ENCODE measurements around the gene KLHL29. TPM values are rescaled to one million over a fixed set of nuclear protein-coding genes. Genes with fewer than 3 reads are reported as not detected.

KLHL29 gene
- total RNA-seq, 1 donor, result 14.7 TPM

DNA sequence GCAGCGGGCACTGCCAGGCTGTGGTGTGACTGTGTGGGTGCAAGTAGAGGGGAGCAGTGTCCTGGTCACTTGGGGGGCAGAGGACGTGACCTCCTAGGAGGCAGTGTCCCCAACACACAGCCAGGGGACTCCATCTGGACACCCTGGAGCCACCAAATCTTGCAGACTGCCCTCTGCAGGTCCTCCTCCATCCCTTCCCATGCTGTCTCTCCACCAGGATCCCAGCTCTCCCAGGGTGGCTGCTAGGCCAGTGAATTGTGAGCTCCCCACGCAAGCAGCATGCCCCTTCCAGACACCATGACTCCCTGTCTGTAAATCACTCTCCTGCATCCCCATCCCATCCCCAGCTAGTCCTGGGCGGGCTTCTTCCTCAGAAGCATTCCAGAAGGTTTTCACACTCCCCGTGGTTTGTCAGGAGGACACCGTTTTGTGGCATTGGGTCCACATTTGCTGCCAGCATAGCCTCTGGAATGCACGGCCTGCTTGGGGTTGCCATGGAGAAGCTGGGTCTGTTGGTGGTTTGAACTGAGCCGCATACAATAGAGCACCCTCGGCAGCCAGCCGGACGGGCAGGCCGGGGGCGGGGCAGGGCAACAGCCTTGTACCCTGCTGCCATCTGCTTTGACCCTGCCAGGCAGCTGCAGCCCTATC lies 210.7 kb downstream of the KLHL29 start:
- TF ChIP-seq, protein P1, sequence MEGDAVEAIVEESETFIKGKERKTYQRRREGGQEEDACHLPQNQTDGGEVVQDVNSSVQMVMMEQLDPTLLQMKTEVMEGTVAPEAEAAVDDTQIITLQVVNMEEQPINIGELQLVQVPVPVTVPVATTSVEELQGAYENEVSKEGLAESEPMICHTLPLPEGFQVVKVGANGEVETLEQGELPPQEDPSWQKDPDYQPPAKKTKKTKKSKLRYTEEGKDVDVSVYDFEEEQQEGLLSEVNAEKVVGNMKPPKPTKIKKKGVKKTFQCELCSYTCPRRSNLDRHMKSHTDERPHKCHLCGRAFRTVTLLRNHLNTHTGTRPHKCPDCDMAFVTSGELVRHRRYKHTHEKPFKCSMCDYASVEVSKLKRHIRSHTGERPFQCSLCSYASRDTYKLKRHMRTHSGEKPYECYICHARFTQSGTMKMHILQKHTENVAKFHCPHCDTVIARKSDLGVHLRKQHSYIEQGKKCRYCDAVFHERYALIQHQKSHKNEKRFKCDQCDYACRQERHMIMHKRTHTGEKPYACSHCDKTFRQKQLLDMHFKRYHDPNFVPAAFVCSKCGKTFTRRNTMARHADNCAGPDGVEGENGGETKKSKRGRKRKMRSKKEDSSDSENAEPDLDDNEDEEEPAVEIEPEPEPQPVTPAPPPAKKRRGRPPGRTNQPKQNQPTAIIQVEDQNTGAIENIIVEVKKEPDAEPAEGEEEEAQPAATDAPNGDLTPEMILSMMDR (IDR thresholded peaks at IDR 0.05; ENCODE audit: insufficient read depth, low read depth, low read length), result no peak
- H3K4me3 ChIP-seq (ENCODE audit: low read depth, low read length), result no peak overlapping the region
- no peak for DNase-seq (ENCODE audit: low read depth)

DNA sequence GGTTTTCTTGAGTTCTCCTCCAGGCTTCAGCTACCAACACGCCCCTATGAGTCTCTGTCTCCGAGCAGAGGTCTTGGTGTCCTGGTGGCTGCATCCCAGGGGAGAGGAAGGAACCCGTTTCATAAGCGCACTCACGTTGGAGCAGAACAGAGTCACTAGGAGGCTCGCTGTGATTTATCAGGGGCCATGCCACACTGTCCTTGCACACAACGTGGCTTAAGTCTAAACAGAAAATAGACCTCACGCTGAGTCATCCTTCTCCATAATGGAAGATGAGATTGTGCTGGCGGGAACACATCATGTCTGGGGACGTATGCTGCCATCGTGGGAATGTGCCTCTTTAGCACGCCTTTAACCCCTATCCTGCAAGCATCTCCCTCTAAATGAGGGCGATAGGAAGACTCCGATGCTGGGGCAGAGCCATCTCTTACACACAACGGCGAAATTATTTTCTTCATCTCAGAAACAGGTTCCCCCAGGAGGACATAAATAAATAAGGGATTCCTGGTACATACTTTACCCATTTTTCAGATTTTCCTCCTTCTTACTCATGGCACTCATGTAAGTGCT lies 211.4 kb downstream of the KLHL29 start:
- DNase-seq (ENCODE audit: low read depth), result peak; percentile 28
- no peak overlapping the region for H3K4me3 ChIP-seq (ENCODE audit: low read depth, low read length)
- TF ChIP-seq, protein P1 (IDR thresholded peaks at IDR 0.05; ENCODE audit: insufficient read depth, low read depth, low read length), result no peak

DNA sequence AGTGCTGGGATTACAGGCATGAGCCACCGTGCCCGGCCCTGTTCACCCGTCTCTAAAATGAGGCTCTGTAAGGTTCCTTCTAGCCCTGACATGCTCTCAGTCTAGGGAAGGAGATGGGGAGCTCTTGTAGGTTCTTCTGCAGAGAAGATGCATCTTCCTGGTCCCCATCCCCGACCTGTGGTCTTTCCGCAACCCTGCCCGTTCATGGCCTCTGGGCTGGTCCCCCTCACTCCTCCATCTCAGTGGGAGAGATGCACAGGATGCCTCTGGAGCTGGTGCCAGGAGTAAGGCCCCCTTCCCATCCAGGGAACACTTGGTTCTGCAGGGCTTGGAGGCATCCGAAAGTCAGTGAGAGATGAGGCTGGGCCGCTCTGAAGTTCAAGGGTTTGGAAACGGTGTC lies 212.7 kb downstream of the KLHL29 start:
- DNase-seq (ENCODE audit: low read depth), result no peak
- no peak overlapping the region for H3K4me3 ChIP-seq (ENCODE audit: low read depth, low read length)
- TF ChIP-seq, protein P1 (IDR thresholded peaks at IDR 0.05; ENCODE audit: insufficient read depth, low read depth, low read length), result no peak

DNA sequence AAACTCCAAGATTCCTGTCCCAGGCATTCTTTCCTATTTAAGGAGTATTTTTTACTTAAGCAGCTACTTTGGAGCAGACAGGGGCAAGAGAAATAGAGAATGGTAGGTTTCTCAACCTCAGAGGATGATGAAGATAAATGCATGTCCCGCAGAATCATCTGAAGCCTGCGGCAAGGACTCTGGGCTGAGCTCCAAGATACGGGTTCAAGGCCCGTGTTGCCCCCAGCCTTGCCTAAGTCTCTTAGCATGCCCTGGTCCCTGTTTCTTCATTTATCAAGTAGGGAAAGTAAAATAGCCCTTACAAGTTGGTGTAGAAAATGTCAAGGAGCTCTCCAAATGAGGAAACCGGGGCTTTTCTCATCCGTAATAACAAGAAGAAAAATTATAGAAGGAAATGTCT lies 214.0 kb downstream of the KLHL29 start:
- H3K4me3 ChIP-seq (ENCODE audit: low read depth, low read length), result no peak overlapping the region
- no peak for DNase-seq (ENCODE audit: low read depth)
- TF ChIP-seq, protein P1 (IDR thresholded peaks at IDR 0.05; ENCODE audit: insufficient read depth, low read depth, low read length), result no peak

DNA sequence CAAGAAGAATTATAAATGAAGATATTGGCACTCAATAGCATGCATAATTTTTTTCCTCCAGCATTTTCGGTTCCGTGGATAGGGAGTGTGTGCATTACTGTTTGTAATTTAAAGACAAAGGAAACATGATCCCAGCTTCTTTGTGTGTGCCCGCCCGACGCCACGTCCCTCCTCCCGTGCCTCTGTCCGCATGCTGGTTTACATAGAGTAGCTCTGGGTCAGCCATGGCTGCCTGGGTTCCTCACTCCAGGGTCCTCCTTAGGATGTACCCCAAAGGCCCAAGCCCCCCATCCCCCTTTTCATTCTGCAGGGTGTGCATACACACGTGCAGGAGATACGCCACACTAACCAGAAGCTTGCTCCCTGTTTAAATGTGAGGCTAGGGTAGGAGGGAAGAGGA lies 214.7 kb downstream of the KLHL29 start:
- no peak for DNase-seq (ENCODE audit: low read depth)
- TF ChIP-seq, protein P1 (IDR thresholded peaks at IDR 0.05; ENCODE audit: insufficient read depth, low read depth, low read length), result no peak
- H3K4me3 ChIP-seq (ENCODE audit: low read depth, low read length), result no peak overlapping the region

DNA sequence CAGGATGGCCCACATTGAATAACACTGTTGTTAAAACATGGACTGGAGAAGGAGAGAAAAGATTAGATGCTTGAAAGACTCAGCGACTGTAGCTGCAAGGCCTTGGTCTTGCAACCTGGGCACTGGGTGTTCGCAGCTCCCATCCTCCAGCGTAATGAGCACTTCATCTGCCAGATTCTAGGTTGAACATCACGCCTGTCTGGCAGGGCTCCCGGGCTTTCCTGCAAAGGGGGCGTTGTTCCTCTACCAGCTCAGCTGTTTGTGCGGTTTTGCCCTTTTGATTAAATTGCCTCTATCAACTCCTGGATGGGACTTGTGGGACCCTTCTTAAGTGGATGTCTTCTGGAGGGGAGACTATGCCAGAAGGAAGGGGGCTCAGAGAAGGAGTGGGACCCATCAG lies 215.4 kb downstream of the KLHL29 start:
- TF ChIP-seq, protein P1 (IDR thresholded peaks at IDR 0.05; ENCODE audit: insufficient read depth, low read depth, low read length), result no peak
- H3K4me3 ChIP-seq (ENCODE audit: low read depth, low read length), result no peak overlapping the region

More for the DNA sequence above, 215.4 kb downstream of the KLHL29 start:
- DNase-seq (ENCODE audit: low read depth), result no peak

All from fibroblast of villous mesenchyme (primary cell).